A673 (cell line): ENCODE measurements around the gene AP2A1. TPM values are rescaled to one million over a fixed set of nuclear protein-coding genes. Genes with fewer than 3 reads are reported as not detected.

Experiments
- BruUV-seq: library from RNA; stranded (reverse); fragments of 400-500 nt; replicated peaks from 2 replicates; lab custom pipeline; 2021; lab: Mats Ljungman, UMichigan
- CTCF ChIA-PET: fragments of 300-600 bp; sonication (Branson Sonifier 250); formaldehyde crosslinking; loops from one replicate; lab custom pipeline; 2022; ENCODE audit warnings: antibody characterized with exemption; lab: Charles Lee
- POLR2A ChIA-PET: fragments of 300-600 bp; sonication (Branson Sonifier 250); formaldehyde crosslinking; loops from one replicate; lab custom pipeline; 2022; ENCODE audit warnings: antibody characterized with exemption; ENCODE audit not compliant: low non-redundant PET; lab: Charles Lee
- DNase-seq: peaks from one replicate; pipeline ENCODE4 v3.0.0-alpha.2; 2015; ENCODE audit warnings: low spot score
- H3K27ac ChIP-seq: fragments of 200-600 bp; sonication (generic); 2 replicates; pipeline ENCODE4 v1.5.1; 2016; ENCODE audit warnings: mixed run types, low read depth, mild to moderate bottlenecking, mixed read lengths, antibody characterized with exemption, low read length; ENCODE audit not compliant: poor library complexity, severe bottlenecking
- H3K27me3 ChIP-seq: fragments of 200-600 bp; sonication (generic); replicated peaks from 2 replicates; pipeline ENCODE4 v1.6.1; 2017; ENCODE audit warnings: mixed run types, low read depth, mild to moderate bottlenecking, mixed read lengths, antibody characterized with exemption, low read length; ENCODE audit not compliant: insufficient read depth, poor library complexity
- H3K36me3 ChIP-seq: fragments of 200-600 bp; sonication (generic); 2 replicates; pipeline ENCODE4 v1.6.1; 2016; ENCODE audit warnings: mixed run types, mild to moderate bottlenecking, mixed read lengths, antibody characterized with exemption, low read length; ENCODE audit not compliant: insufficient read depth, poor library complexity, severe bottlenecking
- H3K4me1 ChIP-seq: fragments of 200-600 bp; sonication (generic); 2 replicates; pipeline ENCODE4 v1.6.1; 2017; ENCODE audit warnings: mixed run types, mild to moderate bottlenecking, mixed read lengths, antibody characterized with exemption, low read length; ENCODE audit not compliant: insufficient read depth, poor library complexity, severe bottlenecking
- H3K4me3 ChIP-seq: fragments of 200-600 bp; sonication (generic); 2 replicates; pipeline ENCODE4 v1.5.1; 2016; ENCODE audit warnings: low read depth, mixed run types, mild to moderate bottlenecking, mixed read lengths, low read length; ENCODE audit not compliant: poor library complexity, severe bottlenecking
- H3K9me3 ChIP-seq: fragments of 200-600 bp; sonication (generic); 2 replicates; pipeline ENCODE4 v1.6.1; 2016; ENCODE audit warnings: mixed run types, low read depth, mild to moderate bottlenecking, mixed read lengths, antibody characterized with exemption, low read length; ENCODE audit not compliant: poor library complexity, severe bottlenecking
- EZH2 ChIP-seq: fragments of 200-600 bp; sonication (generic); IDR thresholded peaks from 2 replicates; pipeline ENCODE4 v1.6.1; 2017; ENCODE audit warnings: borderline replicate concordance, low read depth, mild to moderate bottlenecking, mixed read lengths, antibody characterized with exemption, low read length; ENCODE audit not compliant: poor library complexity, severe bottlenecking
- intact Hi-C: fragments of 100-400 bp; cut with micrococcal nuclease; formaldehyde crosslinking; loops from one replicate; pipeline ENCODE4 v1.10.0; 2022; ENCODE audit not compliant: unreplicated experiment
- total RNA-seq: library from RNA; stranded (reverse); gene quantifications from 2 replicates; pipeline ENCODE4 v1.2.3, GENCODE V29; 2021
- TF ChIP-seq, protein P1 (sequence below): fragments of 300-800, 200-600 bp; sonication (generic); conservative IDR thresholded peaks from 2 replicates; pipeline ENCODE4 v1.5.1; 2017; ENCODE audit warnings: low read depth, mild to moderate bottlenecking, antibody characterized with exemption, low read length, moderate library complexity, mixed read lengths

The AP2A1 gene
- total RNA-seq, 1 experiment from 2014 or later = 80.1 TPM

DNA sequence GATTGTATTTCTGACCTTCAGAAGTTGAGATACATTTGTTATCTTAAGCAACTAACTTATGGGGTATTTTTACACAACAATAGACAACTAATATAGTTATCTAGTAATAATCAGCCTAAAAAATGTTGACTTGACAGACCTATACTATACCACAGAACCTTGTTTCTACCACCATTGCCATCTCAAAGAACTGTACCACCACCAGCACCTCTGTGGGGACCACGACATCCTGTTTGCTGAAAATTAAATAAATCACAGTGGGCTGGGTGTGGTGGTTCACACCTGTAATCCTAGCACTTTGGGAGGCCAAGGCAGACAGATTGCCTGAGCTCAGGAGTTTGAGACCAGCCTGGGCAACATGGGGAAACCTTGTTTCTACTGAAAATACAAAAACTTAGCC lies 27.7 kb upstream of the AP2A1 start:
- CTCF ChIA-PET = no interaction called here

DNA sequence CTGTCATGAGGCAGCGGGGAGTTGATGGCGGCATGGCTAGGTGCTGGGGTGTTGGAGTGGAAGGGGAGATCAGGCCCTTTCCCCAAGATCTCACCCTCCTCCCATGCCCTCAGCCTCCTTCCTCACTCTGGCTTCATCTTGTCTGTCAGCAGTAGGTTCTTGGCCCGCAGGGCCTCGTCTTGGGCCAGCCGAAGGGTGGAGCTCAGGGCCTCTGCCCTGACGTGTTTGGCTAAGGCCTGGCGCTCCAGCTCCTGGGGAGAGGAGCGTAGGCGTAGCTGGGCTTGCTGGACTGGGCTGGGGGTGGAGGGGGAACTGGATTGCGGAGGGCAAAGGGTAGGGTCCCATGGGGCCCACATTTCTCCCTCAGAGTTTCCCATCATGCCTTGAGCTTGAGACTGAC lies 26.9 kb upstream of the AP2A1 start:
- intact Hi-C loops = no loop called here
- TF ChIP-seq, protein P1, sequence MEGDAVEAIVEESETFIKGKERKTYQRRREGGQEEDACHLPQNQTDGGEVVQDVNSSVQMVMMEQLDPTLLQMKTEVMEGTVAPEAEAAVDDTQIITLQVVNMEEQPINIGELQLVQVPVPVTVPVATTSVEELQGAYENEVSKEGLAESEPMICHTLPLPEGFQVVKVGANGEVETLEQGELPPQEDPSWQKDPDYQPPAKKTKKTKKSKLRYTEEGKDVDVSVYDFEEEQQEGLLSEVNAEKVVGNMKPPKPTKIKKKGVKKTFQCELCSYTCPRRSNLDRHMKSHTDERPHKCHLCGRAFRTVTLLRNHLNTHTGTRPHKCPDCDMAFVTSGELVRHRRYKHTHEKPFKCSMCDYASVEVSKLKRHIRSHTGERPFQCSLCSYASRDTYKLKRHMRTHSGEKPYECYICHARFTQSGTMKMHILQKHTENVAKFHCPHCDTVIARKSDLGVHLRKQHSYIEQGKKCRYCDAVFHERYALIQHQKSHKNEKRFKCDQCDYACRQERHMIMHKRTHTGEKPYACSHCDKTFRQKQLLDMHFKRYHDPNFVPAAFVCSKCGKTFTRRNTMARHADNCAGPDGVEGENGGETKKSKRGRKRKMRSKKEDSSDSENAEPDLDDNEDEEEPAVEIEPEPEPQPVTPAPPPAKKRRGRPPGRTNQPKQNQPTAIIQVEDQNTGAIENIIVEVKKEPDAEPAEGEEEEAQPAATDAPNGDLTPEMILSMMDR = no peak
- no peak for TF ChIP-seq EZH2
- H3K9me3 ChIP-seq = no peaks in the 10 kb centered on the region
- no peaks in the 10 kb centered on the region for H3K27me3 ChIP-seq
- ChIA-PET POLR2A (no interaction called here), CTCF (no interaction called here)
- no peak overlapping the region for H3K27ac ChIP-seq
- no peaks in the 10 kb centered on the region for H3K36me3 ChIP-seq
- H3K4me1 ChIP-seq = no peaks in the 10 kb centered on the region
- BruUV-seq = no TSS peak
- no peak overlapping the region for H3K4me3 ChIP-seq
- DNase-seq = no peak

More for the DNA sequence above, 27.7 kb upstream of the AP2A1 start:
- DNase-seq = no peak
- TF ChIP-seq, protein P1 = no peak
- TF ChIP-seq EZH2 = no peak
- Histone ChIP-seq H3K4me3 (no peak overlapping the region), H3K36me3 (no peaks in the 10 kb centered on the region), H3K27ac (no peak overlapping the region), H3K27me3 (no peaks in the 10 kb centered on the region), H3K4me1 (no peaks in the 10 kb centered on the region), H3K9me3 (no peaks in the 10 kb centered on the region)
- intact Hi-C loops = no loop called here
- POLR2A ChIA-PET = no interaction called here
- BruUV-seq = no TSS peak

DNA sequence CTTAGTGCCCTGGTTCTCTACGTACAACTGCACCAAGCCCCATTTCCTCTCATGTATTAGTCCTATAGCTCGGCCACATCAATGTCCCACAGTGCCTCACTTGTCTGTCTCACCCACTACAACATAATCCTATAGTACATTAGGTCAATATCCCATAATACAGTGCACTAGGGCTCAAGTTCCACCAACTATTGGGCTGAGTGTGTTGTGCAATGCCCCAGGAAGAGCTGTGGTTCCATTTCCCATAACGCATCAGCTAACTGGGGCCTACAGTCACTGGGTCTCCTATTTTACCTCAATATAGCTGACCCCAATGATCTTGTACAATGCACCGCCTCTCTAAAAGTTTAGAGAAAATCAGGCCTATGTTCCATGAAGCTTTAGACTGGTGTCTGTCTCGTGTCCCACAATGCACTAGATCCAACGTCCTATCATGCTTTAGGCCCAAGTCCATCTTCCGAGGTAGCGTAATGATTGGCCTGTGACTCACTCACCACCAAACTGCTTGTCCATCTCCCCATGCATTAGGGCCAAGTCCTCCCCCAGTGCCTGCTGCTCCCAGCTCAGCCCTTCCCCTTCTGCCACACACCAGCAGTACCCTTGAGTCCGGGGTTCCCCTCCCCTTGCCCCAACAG lies 25.5 kb upstream of the AP2A1 start:
- no peaks in the 10 kb centered on the region for H3K4me1 ChIP-seq
- no peaks in the 10 kb centered on the region for H3K9me3 ChIP-seq
- TF ChIP-seq, protein P1 = no peak
- TF ChIP-seq EZH2 = no peak
- no peak overlapping the region for H3K4me3 ChIP-seq
- no peaks in the 10 kb centered on the region for H3K36me3 ChIP-seq
- H3K27me3 ChIP-seq = no peaks in the 10 kb centered on the region
- DNase-seq = no peak
- no TSS peak for BruUV-seq
- CTCF ChIA-PET = no interaction called here
- no peak overlapping the region for H3K27ac ChIP-seq
- intact Hi-C loops = no loop called here
- POLR2A ChIA-PET = no interaction called here
